Loucy (cell line): ENCODE results near the gene HS3ST3B1.

ENCODE experiments used
- EZH2phosphoT487 ChIP-seq: fragments of 200-600 bp; IDR thresholded peaks from 2 replicates; pipeline ENCODE4 v1.6.1; 2018; ENCODE audit warnings: antibody characterized with exemption, mild to moderate bottlenecking, moderate library complexity, borderline replicate concordance
- TF ChIP-seq, protein P1 (sequence below): fragments of 200-600 bp; sonication (generic); conservative IDR thresholded peaks from 2 replicates; pipeline ENCODE4 v1.5.1; 2014; ENCODE audit warnings: mild to moderate bottlenecking, antibody characterized with exemption, low read length

DNA sequence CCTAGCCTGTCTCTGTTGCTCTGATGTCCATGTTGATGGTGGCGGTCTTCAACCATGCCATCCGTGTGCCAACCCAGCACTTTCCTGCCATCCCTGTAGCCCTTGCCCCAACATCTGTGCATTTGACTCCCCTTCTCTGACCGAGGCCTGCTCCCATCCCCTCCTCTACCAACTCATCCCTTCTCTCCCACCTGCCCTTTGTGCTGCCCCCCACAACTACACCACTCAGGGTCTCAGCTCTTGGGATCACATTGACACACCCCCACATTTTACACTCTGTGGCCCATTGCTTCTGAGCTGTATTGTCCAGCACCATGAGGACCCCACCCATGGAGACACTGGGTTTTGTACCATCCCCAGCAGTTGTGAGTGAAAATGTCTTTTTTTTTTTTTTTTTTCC lies 11.6 kb downstream of the HS3ST3B1 start:
- TF ChIP-seq, protein P1, sequence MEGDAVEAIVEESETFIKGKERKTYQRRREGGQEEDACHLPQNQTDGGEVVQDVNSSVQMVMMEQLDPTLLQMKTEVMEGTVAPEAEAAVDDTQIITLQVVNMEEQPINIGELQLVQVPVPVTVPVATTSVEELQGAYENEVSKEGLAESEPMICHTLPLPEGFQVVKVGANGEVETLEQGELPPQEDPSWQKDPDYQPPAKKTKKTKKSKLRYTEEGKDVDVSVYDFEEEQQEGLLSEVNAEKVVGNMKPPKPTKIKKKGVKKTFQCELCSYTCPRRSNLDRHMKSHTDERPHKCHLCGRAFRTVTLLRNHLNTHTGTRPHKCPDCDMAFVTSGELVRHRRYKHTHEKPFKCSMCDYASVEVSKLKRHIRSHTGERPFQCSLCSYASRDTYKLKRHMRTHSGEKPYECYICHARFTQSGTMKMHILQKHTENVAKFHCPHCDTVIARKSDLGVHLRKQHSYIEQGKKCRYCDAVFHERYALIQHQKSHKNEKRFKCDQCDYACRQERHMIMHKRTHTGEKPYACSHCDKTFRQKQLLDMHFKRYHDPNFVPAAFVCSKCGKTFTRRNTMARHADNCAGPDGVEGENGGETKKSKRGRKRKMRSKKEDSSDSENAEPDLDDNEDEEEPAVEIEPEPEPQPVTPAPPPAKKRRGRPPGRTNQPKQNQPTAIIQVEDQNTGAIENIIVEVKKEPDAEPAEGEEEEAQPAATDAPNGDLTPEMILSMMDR = no peak
- TF ChIP-seq EZH2phosphoT487 = no peak
